ENCODE results near the gene STX12.

Gene STX12

GRCh38 chr1:27772932-27773825 lies at the start of gene STX12:
Gene STX12, plus strand, starts transcription at chr1:27773219. Its CDS starts 89 bp downstream, at chr1:27773308.
- peak; percentile 99 for DNase-seq (ENCODE audit: low read depth in 2 of 3, low spot score in 1 of 3)

GRCh38 chr1:27724961-27725373 lies 48.1 kb upstream of the STX12 start:
- DNase-seq (ENCODE audit: low read depth in 2 of 3, low spot score in 1 of 3), result no peak

- peak; percentile 99 to 100 (median 99) for DNase-seq (ENCODE audit: low read depth in 2 of 3, low spot score in 1 of 3)
These were observed 47.4 kb upstream of the STX12 start, which contains the start of gene FAM76A for GRCh38 chr1:27725374-27726172. Gene FAM76A, plus strand, starts transcription at chr1:27725961. Its CDS starts 120 bp downstream, at chr1:27726081.

GRCh38 chr1:27726173-27727044 lies 46.6 kb upstream of the STX12 start:
- peak in 2 of 3 donors; percentile 23 for DNase-seq (ENCODE audit: low read depth in 2 of 3, low spot score in 1 of 3)

- no peak for DNase-seq (ENCODE audit: low read depth in 2 of 3, low spot score in 1 of 3)
These were observed 45.9 kb upstream of the STX12 start for GRCh38 chr1:27727126-27727525.

- DNase-seq (ENCODE audit: low read depth in 2 of 3, low spot score in 1 of 3), result no peak
These were observed 36.8 kb upstream of the STX12 start for GRCh38 chr1:27736252-27736651.

- DNase-seq (ENCODE audit: low read depth in 2 of 3, low spot score in 1 of 3), result no peak
These were observed 31.9 kb upstream of the STX12 start for GRCh38 chr1:27741121-27741520.

GRCh38 chr1:27744556-27744955 lies 28.5 kb upstream of the STX12 start:
- DNase-seq (ENCODE audit: low read depth in 2 of 3, low spot score in 1 of 3), result no peak

GRCh38 chr1:27745466-27745865 lies 27.6 kb upstream of the STX12 start:
- DNase-seq (ENCODE audit: low read depth in 2 of 3, low spot score in 1 of 3), result no peak

- DNase-seq (ENCODE audit: low read depth in 2 of 3, low spot score in 1 of 3), result no peak
These were observed 20.7 kb upstream of the STX12 start for GRCh38 chr1:27752360-27752759.

- DNase-seq (ENCODE audit: low read depth in 2 of 3, low spot score in 1 of 3), result no peak
These were observed 17.7 kb upstream of the STX12 start for GRCh38 chr1:27755286-27755685.

GRCh38 chr1:27755865-27756264 lies 17.2 kb upstream of the STX12 start:
- DNase-seq (ENCODE audit: low read depth in 2 of 3, low spot score in 1 of 3), result no peak

GRCh38 chr1:27759236-27759635 lies 13.8 kb upstream of the STX12 start:
- DNase-seq (ENCODE audit: low read depth in 2 of 3, low spot score in 1 of 3), result no peak

GRCh38 chr1:27760426-27760825 lies 12.6 kb upstream of the STX12 start:
- no peak for DNase-seq (ENCODE audit: low read depth in 2 of 3, low spot score in 1 of 3)

- no peak for DNase-seq (ENCODE audit: low read depth in 2 of 3, low spot score in 1 of 3)
These were observed 11.0 kb upstream of the STX12 start for GRCh38 chr1:27762033-27762432.

GRCh38 chr1:27763358-27763757 lies 9.7 kb upstream of the STX12 start:
- DNase-seq (ENCODE audit: low read depth in 2 of 3, low spot score in 1 of 3), result no peak

- DNase-seq (ENCODE audit: low read depth in 2 of 3, low spot score in 1 of 3), result no peak
These were observed 2.7 kb upstream of the STX12 start for GRCh38 chr1:27770293-27770830.

GRCh38 chr1:27772036-27772931 lies 735 bp upstream of the STX12 start:
- no peak for DNase-seq (ENCODE audit: low read depth in 2 of 3, low spot score in 1 of 3)

- DNase-seq (ENCODE audit: low read depth in 2 of 3, low spot score in 1 of 3), result no peak
These were observed 917 bp downstream of the STX12 start for GRCh38 chr1:27773826-27774445.
